ENCODE measurements around the gene EFEMP1.

- TF ChIP-seq CTCF (IDR thresholded peaks at IDR 0.05) (no peak), POLR2A (IDR thresholded peaks at IDR 0.05) (no peak), POLR2AphosphoS5 (IDR thresholded peaks at IDR 0.05) (no peak)
Observed at GRCh38 chr2:55856936-55857335, 66.6 kb downstream of the EFEMP1 start.

Data from prostate gland (tissue), 2 donors.